Fibroblast of skin of right quadriceps (primary cell): ENCODE results near the gene SMARCD1.

ENCODE experiments used
- DNase-seq: peaks from one replicate; pipeline ENCODE4 v3.0.0-alpha.2; 2013

Gene SMARCD1

DNA sequence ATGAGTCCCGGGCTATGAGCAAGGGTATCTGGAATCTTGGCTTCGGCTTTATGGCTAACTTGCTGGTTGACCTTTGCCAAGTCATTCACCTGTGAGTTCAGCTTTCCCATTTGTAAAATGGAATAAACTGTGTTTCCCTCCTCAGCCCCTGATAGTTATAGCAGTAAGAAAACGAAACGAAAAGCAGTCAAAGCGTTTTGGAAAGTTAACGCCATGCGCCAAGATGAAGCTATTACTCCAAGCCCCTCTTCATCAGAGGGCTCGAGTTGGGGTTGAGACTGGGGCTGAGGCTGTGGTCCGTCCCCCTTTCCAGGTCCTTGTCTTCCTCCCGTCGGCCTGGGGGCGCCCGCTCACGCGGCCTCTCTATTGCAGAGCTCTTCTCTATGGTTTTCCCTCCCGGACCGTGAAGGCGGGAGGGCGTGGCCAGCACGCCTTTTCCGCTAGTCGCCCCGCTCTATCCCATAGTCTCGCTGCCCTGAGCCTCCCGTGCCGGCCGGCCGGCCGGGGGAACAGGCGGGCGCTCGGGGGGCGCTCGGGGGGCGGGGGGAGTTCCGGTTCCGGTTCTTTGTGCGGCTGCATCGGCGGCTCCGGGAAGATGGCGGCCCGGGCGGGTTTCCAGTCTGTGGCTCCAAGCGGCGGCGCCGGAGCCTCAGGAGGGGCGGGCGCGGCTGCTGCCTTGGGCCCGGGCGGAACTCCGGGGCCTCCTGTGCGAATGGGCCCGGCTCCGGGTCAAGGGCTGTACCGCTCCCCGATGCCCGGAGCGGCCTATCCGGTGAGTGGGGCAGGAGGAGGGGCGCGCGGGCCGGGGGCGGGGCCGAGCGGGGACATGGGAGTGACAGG lies at the start of gene SMARCD1:
Gene SMARCD1, plus strand, starts transcription at position 568 of the 840 bp plus-strand sequence. Its CDS starts 28 bp downstream, at position 596.
- peak; percentile 93 for DNase-seq

DNA sequence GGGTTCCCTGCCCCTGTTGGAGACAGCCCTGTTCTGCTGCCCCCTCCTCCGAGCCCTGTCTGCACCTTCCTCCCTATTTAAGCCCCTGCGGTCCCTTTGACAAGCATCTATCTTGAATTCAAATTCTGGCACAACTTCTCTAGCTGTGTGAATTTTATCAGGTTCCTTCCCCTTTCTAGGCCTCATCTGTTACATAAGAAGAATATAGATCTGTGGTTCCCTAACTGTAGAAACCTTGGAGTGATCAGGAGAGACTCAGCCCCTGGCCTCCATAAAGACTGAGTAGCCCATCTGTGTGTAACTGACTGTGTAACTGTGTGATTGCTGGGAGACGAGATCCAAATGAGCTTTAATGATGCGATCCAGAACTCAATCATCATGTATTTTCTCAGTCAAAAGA lies 46.8 kb upstream of the SMARCD1 start:
- no peak for DNase-seq

DNA sequence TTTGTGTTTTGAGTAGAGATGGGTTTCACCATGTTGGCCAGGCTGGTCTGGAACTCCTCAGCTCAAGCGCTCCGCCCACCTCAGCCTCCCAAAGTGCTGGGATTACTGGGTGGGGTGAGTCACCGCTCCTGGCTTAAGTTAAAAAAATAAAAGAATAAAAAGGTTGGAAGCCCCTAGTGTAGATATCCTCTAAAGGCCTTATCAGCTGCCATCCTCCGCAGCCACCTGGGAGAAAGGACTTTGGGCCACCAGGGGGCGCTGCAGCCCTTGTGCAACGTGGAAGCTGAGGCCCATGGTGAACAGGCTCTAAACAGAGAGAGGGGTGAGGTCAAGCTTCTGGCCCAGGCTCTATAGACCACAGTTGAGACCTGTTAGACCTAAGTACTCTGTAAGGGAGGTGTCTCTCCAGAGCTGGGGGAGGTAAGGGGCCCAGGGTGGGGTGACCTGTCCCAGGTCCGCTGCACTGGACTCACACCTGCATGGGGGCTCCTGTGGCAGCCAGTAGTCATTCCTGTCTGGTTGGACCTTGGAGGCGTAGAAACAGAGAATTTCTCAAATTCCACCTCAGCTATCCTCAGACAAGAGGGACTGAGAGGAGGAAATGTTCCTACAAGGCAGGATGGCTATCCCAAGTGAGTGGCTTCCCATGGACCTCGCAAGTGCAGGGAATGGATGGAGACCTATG lies 45.8 kb upstream of the SMARCD1 start:
- peak; percentile 71 for DNase-seq

DNA sequence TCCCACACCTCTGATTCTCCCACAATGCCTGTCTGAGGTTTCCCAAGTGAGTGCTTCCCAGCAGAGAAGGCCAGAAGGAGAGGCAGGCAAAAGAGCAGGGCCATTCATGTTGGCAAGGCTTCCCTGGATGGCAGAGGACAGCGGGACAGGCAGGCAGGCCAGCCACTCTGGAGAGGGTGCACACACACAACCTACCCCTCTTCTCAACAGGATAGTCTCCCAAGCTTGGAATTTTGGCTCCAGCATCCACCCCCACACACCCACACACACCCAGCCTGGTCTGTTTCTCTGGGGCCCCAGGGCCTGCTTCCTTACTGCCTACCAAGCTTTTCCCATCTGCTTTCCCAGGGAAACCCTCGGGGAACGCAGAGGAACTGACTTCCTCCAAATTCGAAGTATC lies 44.5 kb upstream of the SMARCD1 start:
- no peak for DNase-seq

DNA sequence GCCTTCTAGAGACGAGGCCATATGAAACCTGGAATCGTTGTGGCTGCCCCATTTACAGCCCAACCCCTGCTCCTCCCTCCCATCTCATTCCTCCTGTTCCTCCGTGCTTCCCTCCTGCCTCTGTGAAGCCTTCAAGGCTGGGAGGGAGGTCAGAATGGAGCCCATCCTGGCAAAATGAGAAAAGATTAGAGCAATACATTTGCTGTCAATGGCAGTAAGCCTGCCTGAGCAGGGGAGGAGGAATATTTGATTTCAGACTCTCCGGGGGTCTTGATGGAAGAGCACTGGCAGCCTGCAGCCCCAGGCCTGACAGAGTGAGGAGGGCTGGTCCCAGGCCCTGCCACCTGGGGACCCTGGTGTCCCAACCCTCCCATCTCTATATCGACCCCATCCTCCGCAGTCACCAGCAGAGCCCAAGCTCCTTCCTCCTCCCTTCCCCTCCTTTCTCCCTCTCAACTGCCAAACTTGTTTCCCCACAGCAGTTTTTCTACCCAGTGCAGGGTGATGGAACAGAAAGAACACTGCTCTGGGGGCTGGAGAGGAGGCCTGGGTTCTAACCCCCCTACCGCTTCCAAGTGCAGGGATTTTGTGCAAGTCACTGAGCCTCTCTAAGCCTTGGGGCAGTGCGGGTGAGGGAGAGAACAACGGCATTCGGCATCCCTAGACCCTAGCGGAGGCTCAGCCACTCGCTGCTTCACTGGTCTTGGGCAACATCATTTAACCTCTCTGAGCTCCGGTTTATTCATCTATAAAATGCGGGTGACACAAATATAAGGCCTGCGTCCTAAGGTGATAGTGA lies 43.9 kb upstream of the SMARCD1 start:
- DNase-seq: no peak

DNA sequence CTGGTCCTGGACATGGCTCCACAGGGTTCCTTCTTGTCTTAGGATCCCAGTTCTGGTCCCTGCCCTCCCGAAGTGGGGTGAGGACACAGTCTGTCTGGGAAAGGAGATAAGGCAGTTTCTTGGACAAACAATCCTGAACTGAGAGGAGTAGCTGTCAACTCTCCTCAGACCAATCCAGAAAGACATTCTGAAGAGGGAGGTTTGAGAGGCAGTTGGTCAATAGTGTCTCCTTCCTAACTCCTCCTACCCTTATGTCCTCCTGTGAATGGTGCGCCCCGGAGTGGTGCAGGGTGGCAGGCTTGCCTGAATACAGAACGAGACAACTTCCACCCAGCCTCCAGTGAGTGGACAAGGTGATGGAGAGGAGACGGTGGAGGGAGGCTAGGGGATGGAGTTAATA lies 43.2 kb upstream of the SMARCD1 start:
- no peak for DNase-seq

DNA sequence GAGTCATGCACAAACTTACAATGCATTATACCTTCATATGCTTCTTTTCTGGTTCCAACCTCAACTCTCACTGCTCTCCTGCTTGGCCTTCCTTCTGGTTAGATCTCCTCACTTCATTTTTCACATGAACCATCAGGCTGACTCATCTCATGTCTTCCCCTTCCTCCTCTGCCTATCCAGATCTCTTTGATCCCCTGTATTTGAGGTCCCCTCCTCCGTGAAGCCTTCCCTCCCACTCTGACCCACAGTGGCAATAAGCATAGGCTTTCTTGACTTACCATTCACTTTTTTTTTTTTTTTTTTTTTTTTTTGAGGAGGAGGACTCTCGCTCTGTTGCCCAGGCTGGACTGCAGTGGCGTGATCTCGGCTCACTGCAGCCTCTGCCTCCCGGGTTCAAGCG lies 42.4 kb upstream of the SMARCD1 start:
- DNase-seq: no peak

DNA sequence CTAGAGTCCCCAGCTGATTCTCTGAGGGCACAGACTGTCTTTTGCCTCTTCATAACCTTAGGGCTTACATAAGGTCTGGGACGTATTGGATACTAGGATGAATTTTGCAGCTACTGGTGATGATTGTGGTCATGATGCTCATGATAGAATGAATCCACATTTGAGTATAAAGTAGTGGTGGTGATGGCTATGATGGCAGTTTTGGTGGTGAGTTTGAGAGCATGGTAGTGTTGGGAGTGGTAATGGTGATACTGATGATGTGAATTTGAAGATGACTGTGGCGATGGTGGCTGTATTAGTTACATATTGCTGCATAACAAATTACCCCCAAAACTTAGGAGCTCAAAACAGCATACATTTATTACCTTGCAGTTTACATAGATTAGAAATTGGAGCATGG lies 41.8 kb upstream of the SMARCD1 start:
- DNase-seq: no peak

DNA sequence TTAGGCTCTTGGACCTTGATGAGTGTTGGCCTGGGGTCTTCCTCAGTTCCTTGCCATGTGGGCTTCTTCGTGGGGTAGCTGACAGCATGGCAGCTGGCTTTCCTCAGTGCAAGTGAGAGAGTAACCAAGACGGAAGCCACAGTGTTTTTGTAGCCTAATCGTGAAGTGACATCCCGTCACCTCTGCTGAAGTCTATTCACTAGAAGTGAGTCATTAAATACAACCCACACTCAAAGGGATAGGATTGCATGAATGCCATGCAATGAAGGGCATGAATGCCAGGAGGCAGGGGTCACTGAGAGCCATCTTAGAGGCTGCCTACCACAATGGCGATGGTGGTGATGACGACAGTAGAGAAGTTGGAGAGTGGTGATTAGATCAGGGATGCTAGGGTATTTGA lies 41.3 kb upstream of the SMARCD1 start:
- DNase-seq: no peak

DNA sequence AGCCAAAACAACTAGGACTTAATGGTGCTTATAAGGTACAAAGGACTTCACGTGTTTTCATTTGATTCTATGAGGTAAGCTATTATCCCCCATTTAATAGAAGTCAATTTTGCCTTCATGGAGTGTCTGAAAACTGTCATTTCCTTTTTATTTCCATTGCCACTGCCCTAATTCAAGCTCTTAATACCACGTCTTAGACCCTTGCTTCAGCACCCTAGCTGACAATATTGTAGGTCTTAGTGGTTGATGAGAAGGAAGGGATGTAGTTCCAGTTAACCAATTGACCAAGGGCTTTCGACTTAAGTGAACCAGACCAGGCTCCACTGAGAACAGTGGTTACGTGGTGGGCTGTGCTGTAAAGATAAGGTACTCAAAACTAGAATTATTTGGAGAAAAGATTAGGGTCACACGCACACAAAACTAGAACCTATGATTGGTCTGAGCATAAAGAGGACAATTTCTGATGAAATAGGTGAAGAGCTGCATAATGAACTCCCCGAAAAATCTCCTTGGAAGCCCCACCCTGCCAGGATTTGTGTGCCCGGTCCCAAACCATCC lies 37.4 kb upstream of the SMARCD1 start:
- no peak for DNase-seq

DNA sequence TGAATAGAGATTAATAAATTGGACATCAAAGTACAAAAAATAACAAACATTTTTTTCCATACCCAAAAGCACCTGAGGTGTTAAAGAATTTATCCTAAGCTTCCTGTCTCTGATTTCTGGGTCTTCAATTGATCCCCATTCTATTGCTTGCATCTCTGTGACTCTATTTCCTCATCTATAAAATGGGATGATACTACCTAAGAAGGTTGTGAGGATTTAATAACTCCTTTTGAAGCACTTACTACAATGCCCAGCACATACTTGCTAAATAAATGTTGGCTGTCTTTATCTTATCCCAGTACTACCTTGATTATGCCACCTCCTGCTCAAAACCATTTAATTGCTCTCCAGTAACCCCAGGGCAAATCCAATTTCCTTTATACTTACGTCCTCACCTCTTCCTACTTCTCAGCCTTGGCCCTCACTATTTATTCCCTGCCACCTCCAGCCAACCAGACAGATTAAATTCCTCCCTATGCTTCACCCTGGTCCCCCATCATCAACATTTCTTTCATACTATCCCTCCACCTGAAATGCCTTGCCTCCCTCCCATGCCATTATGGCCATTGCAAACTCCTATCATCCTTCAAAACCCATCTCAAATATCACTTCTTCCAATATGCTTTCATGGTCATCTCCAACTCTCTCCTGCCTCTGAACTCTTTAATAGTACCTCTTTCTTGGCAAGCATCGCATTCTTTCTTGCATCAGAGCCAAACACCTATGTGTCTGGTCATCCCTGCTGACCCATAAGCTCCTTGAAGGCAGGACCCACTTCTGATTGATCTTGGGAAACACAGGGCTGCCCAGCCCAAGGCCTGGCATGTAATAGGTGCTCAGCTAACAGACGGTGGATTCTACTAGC lies 35.7 kb upstream of the SMARCD1 start:
- DNase-seq: no peak

DNA sequence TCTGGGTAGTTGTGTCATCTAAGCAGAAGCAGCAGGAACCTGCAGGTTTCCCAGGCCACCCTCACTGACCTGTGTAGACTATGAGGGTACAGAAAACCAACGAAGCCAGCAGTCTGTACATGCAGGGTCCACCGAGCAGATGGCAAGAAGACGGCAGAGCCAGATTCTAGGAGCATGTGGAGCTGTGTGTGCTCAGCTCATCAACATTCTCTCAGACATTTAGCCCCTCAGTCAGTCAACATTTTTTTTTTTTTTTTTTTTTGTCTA lies 35.1 kb upstream of the SMARCD1 start:
- no peak for DNase-seq

DNA sequence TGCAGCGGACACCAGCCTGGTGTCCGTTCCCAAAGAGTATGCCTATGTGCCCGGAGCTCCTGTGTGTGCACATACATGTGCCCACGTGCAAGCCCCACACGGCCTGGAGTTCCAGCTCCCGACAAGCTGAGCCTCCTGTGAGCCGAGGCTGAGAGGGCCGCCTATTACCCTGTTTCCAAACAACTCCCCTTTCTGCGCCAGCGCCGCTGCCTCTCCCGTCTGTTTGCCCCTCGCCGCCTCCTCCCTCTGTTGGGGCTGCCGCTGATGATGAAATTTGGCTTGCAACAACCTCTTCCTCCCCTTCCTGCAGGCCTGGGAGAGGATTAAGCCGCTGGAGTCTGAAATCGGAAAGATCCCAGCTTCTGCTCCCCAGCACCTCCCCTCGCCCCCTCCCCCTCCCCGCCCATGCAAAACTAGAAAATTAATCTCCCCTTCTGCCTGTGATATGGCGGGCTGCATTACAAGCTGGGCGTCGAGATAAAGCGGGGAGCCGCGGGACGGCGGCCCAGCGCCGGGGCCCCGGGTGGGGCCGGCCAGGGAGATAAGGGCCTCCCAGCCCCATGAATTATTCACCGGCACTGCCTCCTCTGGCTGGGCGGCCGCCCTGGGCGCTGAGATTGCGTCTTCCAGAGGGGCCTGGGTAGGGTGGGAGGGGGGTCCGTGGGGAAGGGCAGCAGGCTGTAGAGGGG lies 34.6 kb upstream of the SMARCD1 start:
- peak; percentile 68 for DNase-seq

DNA sequence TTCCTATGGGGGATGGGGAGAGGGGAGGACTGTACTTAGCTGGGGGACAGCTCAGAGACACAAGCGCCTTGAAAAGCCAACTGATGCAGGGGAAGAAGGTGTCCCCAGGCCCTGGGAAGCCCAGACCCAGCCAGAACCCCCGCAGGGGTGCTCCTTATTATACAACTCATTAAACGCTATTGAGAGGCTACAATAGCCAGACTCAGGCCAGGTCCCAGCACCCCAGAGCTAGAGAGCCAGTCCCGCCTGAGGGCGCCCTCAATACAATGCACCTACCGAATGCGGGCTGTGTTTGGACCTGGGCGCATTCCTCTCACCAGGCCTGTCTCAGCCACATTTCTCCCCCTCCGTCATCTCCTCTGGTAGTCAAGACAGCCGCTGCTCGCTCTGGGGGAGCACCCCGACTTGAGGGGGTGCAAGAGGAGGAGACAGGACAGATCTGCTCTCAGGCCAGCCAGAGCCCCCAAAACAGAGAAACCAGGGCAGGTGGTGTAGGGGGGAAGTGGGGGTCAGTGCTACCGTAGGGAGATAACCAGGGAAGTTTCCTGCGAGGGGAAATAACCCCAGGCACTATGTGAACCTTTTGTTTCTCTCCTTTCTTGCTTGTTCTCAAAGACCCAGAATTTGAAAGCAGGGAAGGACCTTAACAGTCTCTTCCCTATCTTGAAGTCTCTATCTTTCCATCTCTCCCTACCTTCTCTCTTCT lies 33.9 kb upstream of the SMARCD1 start:
- DNase-seq: no peak

DNA sequence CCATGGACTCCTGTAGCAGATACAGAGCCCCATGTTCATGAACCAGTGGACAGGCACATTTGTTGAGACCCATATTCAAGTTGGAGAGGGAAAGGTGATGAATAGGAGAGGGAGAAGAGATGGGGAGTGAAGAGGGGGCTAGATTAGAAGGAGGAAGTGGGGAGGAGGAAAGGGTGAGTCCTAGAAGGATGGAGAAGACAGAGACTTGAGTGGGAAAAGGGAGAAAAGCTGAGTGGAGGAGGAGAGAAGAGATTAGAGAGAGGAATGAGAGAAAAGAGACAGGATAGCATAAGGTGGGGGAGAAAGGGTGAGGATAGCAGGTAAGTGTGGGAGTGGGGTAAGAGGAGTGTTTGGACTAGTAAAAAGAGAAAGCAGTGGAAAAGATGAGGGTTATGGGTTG lies 32.6 kb upstream of the SMARCD1 start:
- no peak for DNase-seq

DNA sequence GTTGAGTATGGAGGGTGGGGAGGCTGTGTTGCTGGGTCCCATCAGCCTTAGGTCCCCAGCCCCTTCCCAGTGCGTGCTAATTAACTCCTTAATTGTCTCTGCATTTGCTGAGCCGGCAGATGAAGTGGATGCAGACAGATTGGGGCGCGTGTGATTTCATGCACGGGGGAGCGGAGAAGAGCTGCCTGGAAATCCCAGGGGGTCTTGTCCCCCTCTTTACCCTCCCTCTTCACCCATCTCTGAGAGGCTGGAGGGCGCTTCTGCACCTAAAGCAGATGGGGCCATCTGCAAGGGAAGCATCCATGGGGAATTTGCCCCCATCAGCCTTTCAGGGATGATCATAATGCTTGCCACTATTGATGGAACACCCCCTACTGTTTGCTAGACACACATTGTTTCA lies 32.2 kb upstream of the SMARCD1 start:
- DNase-seq: no peak

DNA sequence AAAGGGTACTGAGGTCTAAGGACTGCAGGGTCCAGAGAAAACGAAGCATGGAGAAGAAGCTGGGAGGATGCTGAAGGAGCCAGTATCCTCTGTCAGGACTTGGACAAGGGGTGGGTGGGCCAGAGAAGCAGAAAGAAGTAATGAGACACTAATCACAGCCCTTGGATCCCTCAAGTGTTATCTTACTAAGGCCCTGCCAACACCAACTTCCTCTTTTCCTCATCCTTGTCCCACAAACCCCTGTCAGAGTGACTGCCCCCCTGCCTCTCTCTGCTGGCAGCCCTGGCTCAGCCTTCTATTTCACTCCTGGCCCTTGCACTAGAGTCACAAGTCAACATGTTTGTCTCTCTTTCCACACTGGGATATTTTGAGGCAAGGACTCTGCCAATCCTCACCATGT lies 31.6 kb upstream of the SMARCD1 start:
- no peak for DNase-seq

DNA sequence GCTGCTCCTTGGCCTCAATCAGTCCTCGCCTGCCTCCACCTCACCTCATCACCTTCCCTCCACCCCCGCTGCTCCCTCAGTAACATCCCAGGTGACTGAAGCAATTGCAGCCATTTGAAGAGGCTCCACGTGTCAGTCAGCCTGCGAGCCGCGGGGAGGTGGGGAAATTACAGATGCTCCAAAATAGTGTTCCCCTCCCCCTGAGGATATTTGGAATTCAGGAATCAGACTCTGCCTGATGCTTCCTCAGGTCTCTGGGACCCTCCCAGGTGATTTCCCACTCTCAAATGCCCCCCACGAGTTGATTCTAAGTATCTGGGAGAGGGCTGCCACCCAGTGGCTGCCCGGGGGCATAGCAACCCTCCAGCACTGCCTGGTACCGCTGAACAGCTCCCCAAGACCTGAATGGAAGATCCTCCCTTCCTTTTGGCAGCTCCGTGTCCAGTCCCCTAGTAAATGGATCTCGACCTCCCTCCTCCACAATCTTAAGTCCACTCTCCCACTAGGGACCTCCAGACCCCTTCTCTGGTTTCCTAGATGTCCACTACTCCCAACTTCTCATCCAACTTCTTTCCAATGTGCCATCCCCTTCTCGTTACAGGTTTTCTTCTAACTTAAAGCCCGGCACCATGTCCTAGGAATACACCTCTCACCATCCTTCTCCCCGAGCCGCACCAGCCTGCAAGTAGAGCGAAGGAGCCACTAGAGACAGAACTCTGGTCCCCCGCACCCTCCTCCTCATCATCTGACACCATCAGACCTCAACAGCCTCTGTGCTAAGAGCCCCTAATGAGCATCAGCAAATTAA lies 29.1 kb upstream of the SMARCD1 start:
- peak; percentile 29 for DNase-seq

DNA sequence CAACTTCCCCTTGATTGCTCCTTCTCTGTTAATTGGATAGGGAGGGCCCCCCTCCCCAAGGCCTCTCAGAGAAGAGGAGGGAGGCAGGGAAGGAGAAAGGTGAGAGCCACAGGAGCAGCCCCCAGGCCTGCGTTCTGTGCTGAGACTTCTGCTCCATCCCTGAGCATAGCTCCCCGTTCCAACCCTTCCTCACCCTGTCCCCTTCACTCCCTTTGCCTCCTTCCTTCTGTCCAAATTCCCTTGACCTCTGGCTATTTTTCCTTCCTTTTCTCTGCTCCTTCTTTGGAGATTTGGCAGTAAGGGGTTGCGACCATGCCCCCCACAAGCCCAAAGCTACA lies 28.5 kb upstream of the SMARCD1 start:
- no peak for DNase-seq

DNA sequence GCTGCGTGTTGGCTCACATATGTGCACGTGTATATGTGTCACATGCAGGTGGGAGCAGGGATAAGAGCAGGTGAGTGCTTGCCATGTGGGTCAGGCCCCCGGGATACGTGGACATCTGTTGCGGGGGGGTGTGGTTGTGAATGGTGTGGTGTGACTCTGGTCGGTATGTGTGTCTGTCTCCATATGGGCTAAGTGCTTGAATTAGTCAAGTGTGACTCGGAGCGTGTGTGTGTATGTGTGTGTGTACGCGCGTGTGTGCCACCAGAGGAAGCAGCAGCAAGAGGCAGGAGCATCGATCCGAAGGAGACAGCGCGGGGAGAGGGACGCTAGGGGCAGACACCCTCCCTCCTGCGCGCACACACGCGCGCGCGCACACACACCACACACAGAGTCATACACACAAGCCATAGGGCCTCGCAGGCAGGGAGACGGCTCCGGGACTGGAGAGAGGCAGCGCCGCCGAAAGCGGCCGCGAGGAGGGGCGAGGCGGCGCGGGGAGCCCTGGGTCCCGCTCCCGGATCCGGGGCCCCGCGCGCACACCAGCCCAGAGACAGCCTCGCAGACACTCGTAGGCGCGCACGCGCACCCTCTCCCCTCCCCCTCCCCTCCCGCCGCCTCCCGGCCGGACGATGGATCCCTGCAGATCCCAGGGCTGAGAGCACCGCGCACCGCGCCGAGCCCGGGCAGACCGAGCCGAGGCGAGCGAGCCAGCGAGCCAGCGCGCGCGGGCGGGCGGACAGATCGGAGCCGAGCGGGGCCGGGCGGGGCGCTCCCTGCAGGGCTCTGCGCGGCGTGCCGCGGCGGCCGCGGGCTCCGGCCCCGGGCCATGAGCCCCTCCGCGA lies 27.9 kb upstream of the SMARCD1 start, which contains the start of gene ASIC1:
Gene ASIC1, plus strand, starts transcription at position 597 of the 842 bp plus-strand sequence. CDS start 1,171 bp downstream, outside the sequence.
- peak; percentile 66 for DNase-seq
